Mammary epithelial cell (primary cell): ENCODE data around the gene DYSF.

ENCODE experiments used
- EZH2 ChIP-seq: IDR thresholded peaks from 2 replicates; pipeline ENCODE4 v1.6.1; 2012; ENCODE audit warnings: low read length, inconsistent platforms, borderline replicate concordance
- TF ChIP-seq, protein P1 (sequence below), 2 donors: IDR thresholded peaks in 1 of 2; conservative IDR thresholded peaks in 1 of 2; 2 replicates each; pipeline ENCODE4 v1.5.1; 2011 to 2012; ENCODE audit warnings: inconsistent platforms in 2 of 2, low read length in 2 of 2, mild to moderate bottlenecking in 2 of 2, control low read depth in 1 of 2, low read depth in 1 of 2; ENCODE audit not compliant: insufficient read depth in 1 of 2; ENCODE audit errors: extremely low read depth in 1 of 2

GRCh38 chr2:71465356-71465755, 12.0 kb downstream of the DYSF start:
- TF ChIP-seq, protein P1, sequence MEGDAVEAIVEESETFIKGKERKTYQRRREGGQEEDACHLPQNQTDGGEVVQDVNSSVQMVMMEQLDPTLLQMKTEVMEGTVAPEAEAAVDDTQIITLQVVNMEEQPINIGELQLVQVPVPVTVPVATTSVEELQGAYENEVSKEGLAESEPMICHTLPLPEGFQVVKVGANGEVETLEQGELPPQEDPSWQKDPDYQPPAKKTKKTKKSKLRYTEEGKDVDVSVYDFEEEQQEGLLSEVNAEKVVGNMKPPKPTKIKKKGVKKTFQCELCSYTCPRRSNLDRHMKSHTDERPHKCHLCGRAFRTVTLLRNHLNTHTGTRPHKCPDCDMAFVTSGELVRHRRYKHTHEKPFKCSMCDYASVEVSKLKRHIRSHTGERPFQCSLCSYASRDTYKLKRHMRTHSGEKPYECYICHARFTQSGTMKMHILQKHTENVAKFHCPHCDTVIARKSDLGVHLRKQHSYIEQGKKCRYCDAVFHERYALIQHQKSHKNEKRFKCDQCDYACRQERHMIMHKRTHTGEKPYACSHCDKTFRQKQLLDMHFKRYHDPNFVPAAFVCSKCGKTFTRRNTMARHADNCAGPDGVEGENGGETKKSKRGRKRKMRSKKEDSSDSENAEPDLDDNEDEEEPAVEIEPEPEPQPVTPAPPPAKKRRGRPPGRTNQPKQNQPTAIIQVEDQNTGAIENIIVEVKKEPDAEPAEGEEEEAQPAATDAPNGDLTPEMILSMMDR (conservative IDR thresholded peaks at IDR 0.05 in 1 of 2, IDR thresholded peaks at IDR 0.05 in 1 of 2; ENCODE audit: extremely low read depth in 1 of 2, insufficient read depth in 1 of 2, low read depth in 1 of 2, low read length in 2 of 2) = no peak
- TF ChIP-seq EZH2 = no peak
